GM12878 (cell line): Measurements from ENCODE around the gene AP3S2. TPM values are rescaled to one million over a fixed set of nuclear protein-coding genes. Genes with fewer than 3 reads are reported as not detected.

ENCODE experiments used
- ATAC-seq: fragments of 200-7000 bp; cut with Tn5 transposase; 3 replicates; pipeline ENCODE4 v1.9.1; 2020; ENCODE audit warnings: mild to moderate bottlenecking, moderate library complexity
- BruUV-seq: library from RNA; stranded (reverse); fragments of 400-500 nt; replicated peaks from 2 replicates; lab custom pipeline; 2021; lab: Mats Ljungman, UMichigan
- CTCF ChIA-PET: fragments of 300-600 bp; sonication (Branson Sonifier 250); formaldehyde crosslinking; extraction: SDS; loops from one replicate; lab custom pipeline; 2021; ENCODE audit warnings: inconsistent platforms; lab: Yijun Ruan, JAX
- POLR2A ChIA-PET: fragments of 350-600 bp; formaldehyde crosslinking; extraction: SDS; loops from one replicate; lab custom pipeline; 2021; ENCODE audit warnings: inconsistent platforms; lab: Charles Lee
- RAD21 ChIA-PET: fragments of 300-600 bp; sonication (Branson Sonifier 250); formaldehyde crosslinking; loops from one replicate; lab custom pipeline; 2023; ENCODE audit warnings: antibody characterized with exemption; ENCODE audit not compliant: unreplicated experiment; lab: Charles Lee
- SMC1A ChIA-PET: fragments of 300-600 bp; sonication (Branson Sonifier 250); formaldehyde crosslinking; loops from one replicate; lab custom pipeline; 2023; ENCODE audit not compliant: unreplicated experiment, uncharacterized antibody; lab: Charles Lee
- DNase-seq: peaks from one replicate; pipeline ENCODE4 v3.0.0-alpha.2; 2011; ENCODE audit warnings: low read depth, low spot score
- FAIRE-seq: peaks from 3 replicates; lab custom pipeline; 2011; peaks lifted over from hg19 to GRCh38; lab: Jason Lieb, UNC
- H2AFZ ChIP-seq: 2 replicates; pipeline ENCODE4 v1.6.0; 2011; ENCODE audit warnings: low read depth, low read length, control low read depth; ENCODE audit not compliant: control insufficient read depth
- H3K27ac ChIP-seq: 2 replicates; pipeline ENCODE4 v1.5.1; 2011; ENCODE audit warnings: control low read depth; ENCODE audit not compliant: control insufficient read depth, insufficient read depth
- H3K27me3 ChIP-seq, 2 experiments: replicated peaks in 1 of 2; 2 replicates each; pipeline versions ENCODE4 v1.6.0 to v1.6.1; 2011; ENCODE audit warnings: low read length in 1 of 2; ENCODE audit not compliant: control insufficient read depth in 2 of 2, insufficient read depth in 2 of 2
- H3K36me3 ChIP-seq, 2 experiments: 2 replicates each; pipeline ENCODE4 v1.5.1; 2011; ENCODE audit warnings: low read length in 1 of 2; ENCODE audit not compliant: control insufficient read depth in 2 of 2, insufficient read depth in 2 of 2
- H3K4me1 ChIP-seq: 2 replicates; pipeline ENCODE4 v1.6.1; 2011; ENCODE audit warnings: mild to moderate bottlenecking, low read length, moderate library complexity, mixed read lengths; ENCODE audit not compliant: control insufficient read depth, insufficient read depth
- H3K4me2 ChIP-seq: 2 replicates; pipeline ENCODE4 v1.6.0; 2011; ENCODE audit warnings: control low read depth; ENCODE audit not compliant: control insufficient read depth, insufficient read depth
- H3K4me3 ChIP-seq: fragments of 200-600 bp; sonication (generic); 2 replicates; pipeline ENCODE4 v1.5.1; 2016
- H3K79me2 ChIP-seq: 2 replicates; pipeline ENCODE4 v1.6.0; 2011; ENCODE audit warnings: low read length; ENCODE audit not compliant: control insufficient read depth, insufficient read depth
- H3K9ac ChIP-seq: 2 replicates; pipeline ENCODE4 v1.8.0; 2011; ENCODE audit warnings: low read length, control low read depth, mixed read lengths; ENCODE audit not compliant: control insufficient read depth, insufficient read depth
- H3K9me3 ChIP-seq: replicated peaks from 3 replicates; pipeline ENCODE4 v1.5.1; 2011; ENCODE audit warnings: mild to moderate bottlenecking, low read length; ENCODE audit not compliant: control insufficient read depth, insufficient read depth
- H4K20me1 ChIP-seq: 2 replicates; pipeline ENCODE4 v1.6.0; 2011; ENCODE audit not compliant: control insufficient read depth, insufficient read depth
- BHLHE40 ChIP-seq, 2 experiments: fragments of 450-650 bp in 1 of 2; IDR thresholded peaks; 2 replicates each; pipeline ENCODE4 v1.6.1; 2011 to 2017; ENCODE audit warnings: low read depth in 2 of 2, borderline replicate concordance in 1 of 2, improper control_type of control experiment in 1 of 2, low read length in 1 of 2, mild to moderate bottlenecking in 1 of 2
- ESRRA ChIP-seq: IDR thresholded peaks from 2 replicates; pipeline ENCODE4 v1.6.1; 2012; ENCODE audit warnings: mild to moderate bottlenecking, low read length, improper control_type of control experiment
- RAD21 ChIP-seq: IDR thresholded peaks from 2 replicates; pipeline ENCODE4 v1.6.1; 2011; ENCODE audit warnings: mild to moderate bottlenecking, low read depth, low read length, moderate library complexity; ENCODE audit not compliant: insufficient read depth
- RUNX3 ChIP-seq: IDR thresholded peaks from 2 replicates; pipeline ENCODE4 v1.6.1; 2012; ENCODE audit warnings: low read length, inconsistent platforms
- SMC3 ChIP-seq: IDR thresholded peaks from 2 replicates; pipeline ENCODE4 v1.6.1; 2011; ENCODE audit warnings: low read length, improper control_type of control experiment, borderline replicate concordance
- YY1 ChIP-seq: IDR thresholded peaks from 2 replicates; pipeline ENCODE4 v1.6.1; 2011; ENCODE audit warnings: low read depth, mild to moderate bottlenecking, low read length
- ZNF274 ChIP-seq: IDR thresholded peaks from one replicate; pipeline ENCODE4 v1.8.0; 2011; ENCODE audit not compliant: insufficient read length, insufficient read depth
- WGBS: methylation state at CpG from one replicate; pipeline ENCODE4 v1.1.6; 2016; ENCODE audit warnings: low lambda C conversion rate; ENCODE audit not compliant: insufficient replicate concordance, insufficient coverage; ENCODE audit errors: missing lambda C conversion rate; 5-methylcytosine and 5-hydroxymethylcytosine counted together
- in situ Hi-C: fragments of 300-500 bp; cut with MboI; formaldehyde crosslinking; loops from 9 replicates; pipeline ENCODE4 v1.14.3; 2018; ENCODE audit warnings: mixed read lengths
- intact Hi-C: fragments of 100-400 bp; cut with micrococcal nuclease; formaldehyde crosslinking; loops from one replicate; pipeline ENCODE4 v1.14.2; 2022; ENCODE audit not compliant: unreplicated experiment
- polyA plus RNA-seq, 11 experiments: library from polyadenylated mRNA; depleted of rRNA in 4 of 11; unstranded in 6 of 11; stranded (reverse) in 5 of 11; fragments of >200 nt; fragmentation: Nextera tagmentation in 4 of 11; fragmentation: Illumina TruSeq in 1 of 11; extraction: Ambion mirVana in 4 of 11; extraction: Trizol in 1 of 11; gene quantifications; 1 replicate in 1 of 11; 2 replicates in 10 of 11; pipeline versions ENCODE4 v1.2.1 to v1.2.3, GENCODE V29; 2011 to 2016; ENCODE audit warnings: inconsistent platforms in 2 of 11, missing spikeins in 2 of 11, low read depth in 1 of 11
- total RNA-seq, 4 experiments: library from RNA; depleted of rRNA in 3 of 4; stranded (reverse); fragments of >200 nt in 3 of 4; fragmentation: Illumina TruSeq in 1 of 4; extraction: Trizol in 1 of 4; gene quantifications; 2 replicates each; pipeline versions ENCODE4 v1.2.1 to v1.2.3, GENCODE V29; 2013 to 2021
- TF ChIP-seq, protein P1 (sequence below), 3 experiments: IDR thresholded peaks in 2 of 3; conservative IDR thresholded peaks in 1 of 3; 2 replicates each; pipeline ENCODE4 v1.5.1; 2011; ENCODE audit warnings: low read depth in 3 of 3, low read length in 3 of 3, mild to moderate bottlenecking in 3 of 3, control low read depth in 2 of 3, moderate library complexity in 2 of 3, inconsistent platforms in 1 of 3, mixed read lengths in 1 of 3; ENCODE audit not compliant: control insufficient read depth in 2 of 3, insufficient read depth in 1 of 3; ENCODE audit errors: extremely low read depth in 1 of 3

AP3S2 gene
- total and polyA plus RNA-seq, 10 of the 15 experiments (the other 5 are each of a cell fraction or from before 2014, with no cell fraction given), result 10.0 to 43.6 (median 26.0) TPM

DNA sequence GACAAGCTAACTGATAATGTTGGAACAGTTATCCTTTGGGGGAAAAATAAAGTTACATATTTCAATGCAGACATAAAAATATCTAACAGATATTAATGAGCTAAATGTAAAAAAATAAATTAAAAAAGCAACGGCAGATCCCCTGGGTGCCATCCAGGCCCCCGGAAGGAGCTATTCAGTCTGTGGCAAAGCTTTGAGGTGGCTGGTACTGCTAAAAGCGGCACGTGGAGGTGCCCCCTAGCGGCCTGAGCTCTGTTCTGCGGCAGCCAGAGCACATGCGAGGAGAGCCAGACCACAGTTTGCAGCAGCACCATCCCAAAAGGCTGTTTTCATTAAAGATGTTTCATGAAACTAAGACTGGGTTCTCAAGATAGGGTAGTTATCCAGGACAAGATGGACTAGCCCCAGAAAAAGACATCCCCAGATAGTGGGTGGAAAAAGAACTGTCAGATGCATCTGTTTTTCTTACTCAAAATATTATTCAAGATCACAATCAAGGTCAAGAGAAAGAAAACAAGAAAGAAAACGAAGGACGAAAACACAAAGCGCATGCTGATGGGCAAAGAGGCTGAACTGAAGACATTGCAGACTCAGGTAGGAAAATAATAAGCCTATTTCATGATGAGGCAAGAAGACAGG is 18.7 kb downstream of the AP3S2 start:
- SMC1A ChIA-PET, result interaction anchor here (0.7 to 5.2 kb wide), 38 partner anchors 8 to 238 kb away, joined by 3 to 132 read pairs (median 4); no protein-coding TSS in a partner anchor
- ATAC-seq, result peak; percentile 100
- CTCF ChIA-PET, result interaction anchor here (0.7 to 9.0 kb wide), 57 partner anchors 8 to 418 kb away, joined by 3 to 380 read pairs (median 5); partner anchors contain the start of genes AP3S2, MESP1 and MESP2
- 26% methylated on average over 10 of the region's 10 CpGs for WGBS
- no TSS peak for BruUV-seq
- no peaks in the 10 kb centered on the region for H3K27me3 ChIP-seq
- no peak overlapping the region for H2AFZ ChIP-seq
- TF ChIP-seq RUNX3 (peak; percentile 66), BHLHE40 (IDR thresholded peaks at IDR 0.05; ENCODE audit: borderline replicate concordance in 1 of 2, low read depth in 2 of 2, low read length in 1 of 2) (peak; percentile 77 to 84), ESRRA (no peak), SMC3 (peak; percentile 92), RAD21 (peak; percentile 84), YY1 (peak; percentile 63; the same call in 1 of the 2 replicates), ZNF274 (no peak)
- TF ChIP-seq, protein P1, sequence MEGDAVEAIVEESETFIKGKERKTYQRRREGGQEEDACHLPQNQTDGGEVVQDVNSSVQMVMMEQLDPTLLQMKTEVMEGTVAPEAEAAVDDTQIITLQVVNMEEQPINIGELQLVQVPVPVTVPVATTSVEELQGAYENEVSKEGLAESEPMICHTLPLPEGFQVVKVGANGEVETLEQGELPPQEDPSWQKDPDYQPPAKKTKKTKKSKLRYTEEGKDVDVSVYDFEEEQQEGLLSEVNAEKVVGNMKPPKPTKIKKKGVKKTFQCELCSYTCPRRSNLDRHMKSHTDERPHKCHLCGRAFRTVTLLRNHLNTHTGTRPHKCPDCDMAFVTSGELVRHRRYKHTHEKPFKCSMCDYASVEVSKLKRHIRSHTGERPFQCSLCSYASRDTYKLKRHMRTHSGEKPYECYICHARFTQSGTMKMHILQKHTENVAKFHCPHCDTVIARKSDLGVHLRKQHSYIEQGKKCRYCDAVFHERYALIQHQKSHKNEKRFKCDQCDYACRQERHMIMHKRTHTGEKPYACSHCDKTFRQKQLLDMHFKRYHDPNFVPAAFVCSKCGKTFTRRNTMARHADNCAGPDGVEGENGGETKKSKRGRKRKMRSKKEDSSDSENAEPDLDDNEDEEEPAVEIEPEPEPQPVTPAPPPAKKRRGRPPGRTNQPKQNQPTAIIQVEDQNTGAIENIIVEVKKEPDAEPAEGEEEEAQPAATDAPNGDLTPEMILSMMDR (IDR thresholded peaks at IDR 0.05 in 2 of 3, conservative IDR thresholded peaks at IDR 0.05 in 1 of 3; ENCODE audit: control insufficient read depth in 2 of 3, extremely low read depth in 1 of 3, insufficient read depth in 1 of 3, low read depth in 3 of 3, low read length in 3 of 3), result peak; percentile 92 to 98 (median 97)
- no peaks in the 10 kb centered on the region for H3K9me3 ChIP-seq
- H3K36me3 ChIP-seq, result peaks cover 0 to 7% of the 10 kb centered on the region in 2 experiments; a peak in 1 of 4 replicates
- intact Hi-C loops (loop anchor here (1.0 to 5.0 kb wide), 3 partner anchors 115 to 212 kb away; no protein-coding TSS in a partner anchor), in situ Hi-C loops (loop anchor here (5.0 kb wide), 1 partner anchor 118 kb away; no protein-coding TSS in a partner anchor)
- no peak overlapping the region for H3K9ac ChIP-seq
- H3K27ac ChIP-seq, result no peak overlapping the region
- H3K4me1 ChIP-seq, result no peaks in the 10 kb centered on the region
- no peak for DNase-seq
- H3K4me3 ChIP-seq, result no peak overlapping the region
- no peaks in the 10 kb centered on the region for H3K79me2 ChIP-seq
- RAD21 ChIA-PET, result interaction anchor here (0.6 to 2.6 kb wide), 35 partner anchors 8 to 412 kb away, joined by 3 to 179 read pairs (median 4); no protein-coding TSS in a partner anchor
- no peak overlapping the region for H3K4me2 ChIP-seq
- peak; percentile 95 for FAIRE-seq
- POLR2A ChIA-PET, result interaction anchor here (0.7 to 1.7 kb wide), 3 partner anchors 18 to 114 kb away, joined by 3 to 7 read pairs (median 3); no protein-coding TSS in a partner anchor
- H4K20me1 ChIP-seq, result no peaks in the 10 kb centered on the region
